Choroid plexus epithelial cell (primary cell): ENCODE results near the gene CDH10.

ENCODE experiments used
- DNase-seq: peaks from one replicate; pipeline ENCODE4 v3.0.0-alpha.2; 2010; ENCODE audit warnings: low read depth
- H3K4me3 ChIP-seq: 2 replicates; pipeline ENCODE4 v1.5.1; 2011; ENCODE audit warnings: low read depth, mild to moderate bottlenecking, control low read depth, low read length, moderate library complexity
- CTCF ChIP-seq: conservative IDR thresholded peaks from 2 replicates; pipeline ENCODE4 v1.5.1; 2011; ENCODE audit warnings: low read depth, mild to moderate bottlenecking, control low read depth, inconsistent platforms, low read length, moderate library complexity

The CDH10 gene

GRCh38 chr5:24589566-24589965, 55.2 kb downstream of the CDH10 start:
- DNase-seq: no peak
- TF ChIP-seq CTCF: no peak
- H3K4me3 ChIP-seq: no peak overlapping the region

GRCh38 chr5:24585751-24586150, 59.0 kb downstream of the CDH10 start:
- TF ChIP-seq CTCF: no peak
- DNase-seq: no peak
- no peak overlapping the region for H3K4me3 ChIP-seq

- no peak for DNase-seq
- no peak overlapping the region for H3K4me3 ChIP-seq
- TF ChIP-seq CTCF: no peak
These were observed 73.5 kb downstream of the CDH10 start for GRCh38 chr5:24571302-24571701.

GRCh38 chr5:24566933-24567332, 77.8 kb downstream of the CDH10 start:
- TF ChIP-seq CTCF: no peak

GRCh38 chr5:24555229-24555628, 89.5 kb downstream of the CDH10 start:
- DNase-seq: no peak
- no peak for TF ChIP-seq CTCF
- no peak overlapping the region for H3K4me3 ChIP-seq

More at GRCh38 chr5:24566933-24567332, 77.8 kb downstream of the CDH10 start:
- DNase-seq: no peak
- H3K4me3 ChIP-seq: no peak overlapping the region

GRCh38 chr5:24547132-24547531, 97.6 kb downstream of the CDH10 start:
- H3K4me3 ChIP-seq: no peak overlapping the region
- no peak for DNase-seq

More at GRCh38 chr5:24547132-24547531, 97.6 kb downstream of the CDH10 start:
- no peak for TF ChIP-seq CTCF
